NT2/D1 (cell line): ENCODE data around the gene CCDC144A.

Experiments used
- YY1 ChIP-seq: IDR thresholded peaks from 2 replicates; pipeline ENCODE4 v1.6.1; 2011; ENCODE audit not compliant: insufficient read length, insufficient read depth
- ZNF274 ChIP-seq: IDR thresholded peaks from 2 replicates; pipeline ENCODE4 v1.6.1; 2011; ENCODE audit warnings: mild to moderate bottlenecking, low read depth, low read length

- TF ChIP-seq YY1: no peak
- TF ChIP-seq ZNF274: no peak
These were observed 128.3 kb downstream of the CCDC144A start for GRCh38 chr17:16818340-16818739.
